Measurements from ENCODE around the gene MTHFS. TPM values are rescaled to one million over a fixed set of nuclear protein-coding genes. Genes with fewer than 3 reads are reported as not detected.

MTHFS gene
- total and polyA plus RNA-seq, 2 donors (not counting 3 experiments of a cell fraction or from before 2014, with no cell fraction given), result 9.3 to 15.7 TPM

DNA sequence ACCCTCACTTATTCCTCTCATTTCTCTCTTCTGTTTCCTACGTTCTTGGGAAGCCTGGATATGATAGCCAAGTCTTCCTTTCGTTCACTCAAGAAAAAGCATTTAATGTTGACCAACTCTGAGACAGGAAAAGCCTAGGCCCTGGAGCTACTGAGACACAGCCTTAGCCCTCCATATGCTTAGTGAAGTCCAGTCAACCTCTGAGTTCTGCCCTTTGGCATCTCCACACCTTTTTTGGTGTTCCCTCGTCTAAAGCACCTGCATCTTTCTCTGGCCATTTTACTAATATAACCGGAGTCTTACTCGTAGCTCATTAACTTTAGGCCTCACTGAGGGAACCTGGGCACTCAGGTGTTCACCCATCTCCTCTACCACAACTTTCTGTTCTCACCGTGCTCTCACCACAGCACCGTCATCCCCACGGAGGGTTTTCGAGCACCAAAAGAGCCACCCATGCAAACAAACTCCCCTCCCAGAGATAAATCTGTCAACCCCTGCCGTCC is 632 bp downstream of the MTHFS start:
- H3K9me1 ChIP-seq (replicated peaks; ENCODE audit: control insufficient read depth, extremely low read depth, insufficient read depth, low read length), result no peaks in the 10 kb centered on the region
- intact Hi-C loops (cut with micrococcal nuclease), result loop anchor here (1.0 to 2.0 kb wide), 5 partner anchors 27 to 277 kb away; partner anchors contain the start of gene ZFAND6
- peak overlapping the region; percentile 3 for H3K27ac ChIP-seq (ENCODE audit: insufficient read depth, low read depth, low read length)
- H4K20me1 ChIP-seq (replicated peaks; ENCODE audit: control insufficient read depth, extremely low read depth, insufficient read depth, low read length), result no peaks in the 10 kb centered on the region
- POLR2A ChIA-PET, result no interaction called here
- peak overlapping the region in 2 of 3 experiments; percentile 53 to 77 for H3K4me3 ChIP-seq (replicated peaks in 1 of 3; ENCODE audit: insufficient read depth in 1 of 3, low read depth in 1 of 3, low read length in 3 of 3)
- CTCF ChIA-PET, result interaction anchor here (0.8 to 1.9 kb wide), 10 partner anchors 10 to 556 kb away, joined by 3 to 9 read pairs (median 3); no protein-coding TSS in a partner anchor
- TF ChIP-seq JUN (IDR thresholded peaks at IDR 0.05; ENCODE audit: borderline replicate concordance, insufficient read depth, insufficient read length, low read depth), result no peak
- no peak for TF ChIP-seq POLR2A (IDR thresholded peaks at IDR 0.05; ENCODE audit: low read depth, low read length)
- no peak for TF ChIP-seq GATA2 (IDR thresholded peaks at IDR 0.05; ENCODE audit: insufficient read depth, insufficient read length, low read depth, low read length)
- TF ChIP-seq POLR2AphosphoS5 (IDR thresholded peaks at IDR 0.05; ENCODE audit: insufficient read depth, low read depth, low read length), result no peak
- TF ChIP-seq, protein P1, sequence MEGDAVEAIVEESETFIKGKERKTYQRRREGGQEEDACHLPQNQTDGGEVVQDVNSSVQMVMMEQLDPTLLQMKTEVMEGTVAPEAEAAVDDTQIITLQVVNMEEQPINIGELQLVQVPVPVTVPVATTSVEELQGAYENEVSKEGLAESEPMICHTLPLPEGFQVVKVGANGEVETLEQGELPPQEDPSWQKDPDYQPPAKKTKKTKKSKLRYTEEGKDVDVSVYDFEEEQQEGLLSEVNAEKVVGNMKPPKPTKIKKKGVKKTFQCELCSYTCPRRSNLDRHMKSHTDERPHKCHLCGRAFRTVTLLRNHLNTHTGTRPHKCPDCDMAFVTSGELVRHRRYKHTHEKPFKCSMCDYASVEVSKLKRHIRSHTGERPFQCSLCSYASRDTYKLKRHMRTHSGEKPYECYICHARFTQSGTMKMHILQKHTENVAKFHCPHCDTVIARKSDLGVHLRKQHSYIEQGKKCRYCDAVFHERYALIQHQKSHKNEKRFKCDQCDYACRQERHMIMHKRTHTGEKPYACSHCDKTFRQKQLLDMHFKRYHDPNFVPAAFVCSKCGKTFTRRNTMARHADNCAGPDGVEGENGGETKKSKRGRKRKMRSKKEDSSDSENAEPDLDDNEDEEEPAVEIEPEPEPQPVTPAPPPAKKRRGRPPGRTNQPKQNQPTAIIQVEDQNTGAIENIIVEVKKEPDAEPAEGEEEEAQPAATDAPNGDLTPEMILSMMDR (IDR thresholded peaks at IDR 0.05; ENCODE audit: extremely low read depth in 1 of 2, insufficient read depth in 1 of 2, low read depth in 1 of 2, low read length in 2 of 2), result no peak
- no peak for TF ChIP-seq EZH2 (IDR thresholded peaks at IDR 0.05; ENCODE audit: borderline replicate concordance, low read depth, low read length, severe bottlenecking)
- TF ChIP-seq, protein P2, sequence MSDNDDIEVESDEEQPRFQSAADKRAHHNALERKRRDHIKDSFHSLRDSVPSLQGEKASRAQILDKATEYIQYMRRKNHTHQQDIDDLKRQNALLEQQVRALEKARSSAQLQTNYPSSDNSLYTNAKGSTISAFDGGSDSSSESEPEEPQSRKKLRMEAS (IDR thresholded peaks at IDR 0.05; ENCODE audit: insufficient read depth, insufficient read length), result no peak
- TF ChIP-seq FOS (IDR thresholded peaks at IDR 0.05; ENCODE audit: borderline replicate concordance, insufficient read depth, low read length), result no peak
- no peak for TF ChIP-seq MYC (IDR thresholded peaks at IDR 0.05; ENCODE audit: low read depth, low read length)
- no peaks in the 10 kb centered on the region for H3K9me3 ChIP-seq (replicated peaks; ENCODE audit: control insufficient read depth, insufficient read depth, low read length)
- no TSS peak for BruUV-seq (replicated peaks)
- FAIRE-seq (no peak), DNase-seq (ENCODE audit: low read depth, low spot score) (no peak)
- no peaks in the 10 kb centered on the region for H3K79me2 ChIP-seq (ENCODE audit: control insufficient read depth, insufficient read depth, low read length)
- peak overlapping the region; percentile 88 for H2AFZ ChIP-seq (ENCODE audit: low read depth, low read length)
- dilution Hi-C loops (cut with MboI; ENCODE audit: extremely low pct_ligation_motif_present, low sequenced_read_pairs), result no loop called here
- H3K27me3 ChIP-seq (ENCODE audit: control insufficient read depth in 2 of 2, insufficient read depth in 2 of 2, low read length in 2 of 2), result no peaks in the 10 kb centered on the region
- no peaks in the 10 kb centered on the region for H3K36me3 ChIP-seq (ENCODE audit: control insufficient read depth in 2 of 2, extremely low read depth in 1 of 2, insufficient read depth in 2 of 2, low read length in 2 of 2)
- peak overlapping the region; percentile 49 for H3K9ac ChIP-seq (replicated peaks; ENCODE audit: extremely low read depth, insufficient read depth, low read length)
- peaks cover 8% of the 10 kb centered on the region for H3K4me1 ChIP-seq (ENCODE audit: control insufficient read depth, extremely low read depth, insufficient read depth, low read length)
- peak overlapping the region; percentile 78 for H3K4me2 ChIP-seq (ENCODE audit: insufficient read depth, low read length)

Data from endothelial cell of umbilical vein (primary cell).